ENCODE results near the gene DCAF15.
A peak's percentile ranks its signal among the peaks of the same experiment; 100 is the strongest.

Gene DCAF15

DNA sequence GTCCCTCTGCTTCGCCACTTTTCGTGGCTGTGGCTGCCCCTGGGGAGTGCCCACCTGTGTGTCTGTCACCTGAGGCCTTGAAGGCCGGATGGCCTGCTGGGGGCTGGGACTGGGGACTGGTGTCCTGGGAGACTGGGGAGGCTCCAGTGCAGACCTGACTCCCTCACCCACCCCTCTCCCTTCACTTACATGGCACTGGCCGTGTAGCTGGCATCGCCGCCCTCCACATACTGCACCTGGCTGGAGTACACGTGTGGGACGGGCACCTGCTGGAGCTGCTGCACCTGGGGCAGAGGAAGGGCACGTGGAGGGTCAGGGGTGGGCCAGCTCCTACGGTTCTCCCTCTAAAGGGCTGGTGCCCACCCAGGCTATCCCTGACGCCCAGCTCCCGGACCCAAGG is 25.5 kb downstream of the DCAF15 start:
- DNase-seq (ENCODE audit: low read depth), result no peak

DNA sequence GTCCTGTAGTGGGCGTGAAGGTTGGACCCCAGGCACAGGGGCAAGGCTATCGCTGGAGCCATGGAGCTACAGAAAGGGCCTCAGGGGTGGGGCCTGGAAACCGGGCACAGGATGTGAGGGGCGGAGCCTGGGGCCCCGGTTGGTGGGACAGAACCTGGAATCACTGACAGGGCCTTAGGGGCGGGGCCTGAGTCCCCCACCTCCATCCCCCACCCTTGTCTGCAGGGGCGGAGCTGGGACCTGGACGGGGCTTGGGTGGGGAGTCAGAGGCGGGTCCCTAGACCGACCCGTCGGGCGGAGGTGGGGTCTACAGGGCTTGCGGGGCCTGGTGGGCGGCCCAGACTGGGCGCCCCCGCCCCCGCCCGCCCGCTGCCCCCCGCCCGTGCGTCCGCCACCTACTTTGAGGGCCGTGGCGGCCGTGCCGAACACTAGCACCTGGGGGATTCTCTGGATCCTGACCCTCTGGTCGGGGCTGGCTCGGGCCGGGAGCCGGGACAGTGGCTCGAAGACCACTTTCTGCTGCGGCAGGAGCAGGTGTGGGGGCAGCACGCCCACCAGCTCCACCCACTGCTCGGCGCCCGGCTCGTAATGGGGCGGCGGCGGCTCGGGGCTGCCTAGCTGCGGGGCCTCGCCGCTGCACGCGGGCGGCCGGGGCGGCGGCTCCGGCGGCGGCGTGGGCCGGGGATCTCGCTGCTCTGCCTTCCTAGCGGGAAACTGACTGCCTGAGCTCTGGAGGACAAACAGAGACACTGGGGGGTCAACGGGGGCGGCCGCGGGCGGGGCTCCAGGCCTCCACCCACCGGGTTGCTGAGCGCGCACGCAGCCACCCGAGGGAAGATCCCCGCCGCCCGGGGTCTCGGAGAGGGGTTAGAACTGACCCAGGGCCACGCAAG is 26.3 kb downstream of the DCAF15 start:
- peak; percentile 53 for DNase-seq (ENCODE audit: low read depth)

- DNase-seq (ENCODE audit: low read depth), result no peak
Observed at GRCh38 chr19:13979244-13979615, 26.9 kb downstream of the DCAF15 start.

- no peak for DNase-seq (ENCODE audit: low read depth)
Observed at GRCh38 chr19:13979686-13980085, 27.4 kb downstream of the DCAF15 start.

DNA sequence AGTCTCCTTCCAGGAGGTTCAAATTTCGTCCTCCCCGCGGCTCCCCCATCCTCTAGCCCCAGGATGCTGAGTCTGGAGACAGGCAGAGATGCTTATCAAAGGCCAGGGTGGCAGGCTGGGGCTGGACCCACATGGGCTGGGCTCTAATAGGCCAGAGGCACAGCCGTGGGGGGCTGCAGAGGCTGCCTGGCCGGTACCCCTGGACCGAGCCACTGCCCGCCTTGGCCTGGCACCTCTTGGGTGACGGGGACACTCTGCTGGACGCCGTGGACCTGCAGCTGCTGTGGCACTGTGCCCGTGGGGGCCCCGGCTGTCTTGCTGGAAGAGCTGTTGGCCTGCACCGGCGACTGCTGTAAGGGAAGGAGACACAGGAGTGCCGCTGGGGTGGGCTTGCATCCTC is 28.0 kb downstream of the DCAF15 start:
- DNase-seq (ENCODE audit: low read depth), result no peak

GRCh38 chr19:13981021-13981420 is 28.7 kb downstream of the DCAF15 start:
- DNase-seq (ENCODE audit: low read depth), result no peak

- no peak for DNase-seq (ENCODE audit: low read depth)
Observed at GRCh38 chr19:13981467-13981866, 29.2 kb downstream of the DCAF15 start.

- DNase-seq (ENCODE audit: low read depth), result no peak
Observed at GRCh38 chr19:13981988-13982501, 29.7 kb downstream of the DCAF15 start.

- DNase-seq (ENCODE audit: low read depth), result no peak
Observed at GRCh38 chr19:13982773-13983172, 30.5 kb downstream of the DCAF15 start.

GRCh38 chr19:13983213-13983889 is 31.0 kb downstream of the DCAF15 start:
- no peak for DNase-seq (ENCODE audit: low read depth)

DNA sequence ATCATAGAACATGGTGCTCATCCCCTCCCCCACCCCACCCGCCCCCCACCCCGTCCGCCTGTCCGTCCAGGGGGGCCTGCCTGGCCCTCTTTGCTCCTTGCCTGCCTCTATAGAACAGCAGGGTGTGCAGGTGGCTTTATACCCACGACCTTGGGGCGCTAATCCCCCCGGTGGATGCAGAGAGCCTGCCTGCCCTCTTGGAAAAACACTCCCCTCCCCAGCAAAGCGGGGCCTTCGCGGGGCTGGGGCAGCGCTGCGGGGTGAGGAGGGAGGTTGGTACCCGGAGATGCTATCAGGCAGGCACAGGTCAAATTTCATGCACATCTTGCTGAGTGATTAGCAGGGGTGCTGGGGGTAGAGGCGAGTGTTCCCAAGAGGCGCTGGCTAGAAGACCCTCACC is 31.9 kb downstream of the DCAF15 start:
- DNase-seq (ENCODE audit: low read depth), result no peak

DNA sequence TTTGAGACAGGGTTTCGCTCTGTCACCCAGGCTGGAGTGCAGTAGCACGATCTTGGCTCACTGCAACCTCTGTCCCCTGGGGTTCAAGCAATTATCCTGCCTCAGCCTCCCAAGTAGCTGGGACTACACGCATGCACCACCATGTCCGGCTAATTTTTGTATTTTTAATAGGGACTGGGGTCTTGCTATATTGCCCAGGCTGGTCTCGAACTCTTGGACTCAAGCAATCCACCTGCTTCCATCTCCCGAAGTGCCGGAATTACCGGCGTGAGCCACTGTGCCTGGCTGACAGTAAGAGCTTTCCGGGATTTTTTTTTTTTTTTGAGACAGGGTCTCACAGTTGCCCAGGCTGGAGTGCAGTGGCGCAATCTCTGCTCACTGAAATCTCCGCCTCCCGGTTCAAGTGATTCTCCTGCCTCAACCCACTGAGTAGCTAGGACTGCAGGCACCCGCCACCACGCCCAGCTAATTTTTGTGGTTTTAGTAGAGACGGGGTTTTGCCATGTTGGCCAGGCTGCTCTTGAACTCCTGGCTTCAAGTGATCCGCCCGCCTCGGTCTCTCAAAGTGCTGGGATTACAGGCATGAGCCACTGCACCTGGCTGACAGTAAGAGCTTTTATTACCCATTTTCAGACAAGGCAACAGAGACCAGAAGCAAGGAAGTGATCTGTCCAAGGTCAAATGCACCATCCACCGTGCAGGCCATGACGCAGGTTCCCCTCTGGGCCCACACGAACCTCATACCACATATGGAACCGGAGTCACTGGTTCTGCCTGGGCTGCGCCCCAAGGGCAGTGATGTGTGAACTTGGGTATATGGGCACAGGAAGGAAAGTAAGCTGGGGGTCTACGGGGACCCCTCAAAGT is 32.8 kb downstream of the DCAF15 start:
- DNase-seq (ENCODE audit: low read depth), result peak; percentile 39

GRCh38 chr19:13985771-13986347 is 33.5 kb downstream of the DCAF15 start:
- DNase-seq (ENCODE audit: low read depth), result no peak

DNA sequence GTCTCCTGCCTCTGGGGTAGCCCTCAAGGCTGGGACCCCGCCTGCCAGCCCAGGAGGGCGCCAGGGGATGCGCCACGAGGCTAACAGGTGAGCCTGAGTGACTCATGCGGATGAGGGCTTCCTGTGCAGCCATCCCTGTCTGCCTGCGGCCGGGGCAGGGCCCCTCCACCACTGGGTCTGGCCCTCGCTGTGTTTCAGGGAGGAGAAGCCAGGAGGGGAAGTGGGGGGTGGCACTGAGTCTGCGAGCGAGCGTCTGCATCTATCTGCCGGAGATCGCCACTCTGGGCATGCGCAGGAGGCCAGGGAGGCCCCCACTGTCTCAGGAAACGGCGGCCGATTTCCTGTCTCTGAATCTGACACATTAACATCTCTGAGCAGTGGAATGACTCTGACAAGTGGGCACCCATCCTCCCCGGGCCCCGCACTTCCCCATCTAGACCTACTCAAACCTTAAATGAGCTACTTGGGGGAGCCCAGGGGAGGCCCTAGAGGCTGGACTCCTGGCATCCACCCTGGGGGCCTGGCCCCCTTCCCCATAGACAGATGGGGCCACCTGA is 34.1 kb downstream of the DCAF15 start:
- DNase-seq (ENCODE audit: low read depth), result peak; percentile 66

DNA sequence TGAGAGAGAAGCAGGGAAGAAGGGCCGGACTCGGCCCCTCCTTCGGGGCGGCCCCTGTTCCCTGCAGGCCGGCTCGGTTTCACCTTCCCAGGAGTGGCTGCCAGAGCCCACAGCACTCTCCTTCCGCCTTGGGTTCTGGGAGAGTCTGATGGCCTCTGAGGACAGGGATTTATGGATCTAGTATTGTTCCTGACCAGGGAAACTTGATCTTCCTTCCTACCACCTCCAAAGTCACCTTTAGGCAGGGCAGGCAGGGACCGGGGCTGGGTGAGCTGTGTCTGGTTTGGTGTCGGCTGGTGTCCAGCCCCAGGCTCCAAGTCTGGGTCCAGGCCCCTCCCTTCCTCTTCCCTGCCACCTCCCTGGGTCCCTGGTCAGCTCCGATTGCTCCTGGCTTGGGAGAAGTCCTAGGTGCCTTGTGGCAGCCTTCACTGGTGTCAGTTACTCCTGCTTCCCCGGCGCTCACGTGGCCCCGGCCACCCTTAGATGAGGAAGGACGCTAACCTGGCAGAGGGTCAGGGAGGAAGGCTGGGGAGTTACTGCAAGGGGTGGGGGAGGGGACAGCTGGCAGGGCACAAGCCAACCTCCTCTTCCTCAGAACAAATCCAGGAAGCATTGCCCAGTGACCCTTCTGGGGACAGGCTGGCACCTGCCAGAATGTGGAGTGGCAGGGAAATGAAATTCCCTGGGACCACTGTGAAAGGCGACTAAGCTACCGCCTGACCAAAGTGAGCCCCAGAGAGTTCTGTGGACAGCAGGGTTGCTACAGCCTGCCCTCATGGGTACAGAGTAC is 35.0 kb downstream of the DCAF15 start:
- DNase-seq (ENCODE audit: low read depth), result no peak

GRCh38 chr19:13989487-13989886 is 37.2 kb downstream of the DCAF15 start:
- no peak for DNase-seq (ENCODE audit: low read depth)

- DNase-seq (ENCODE audit: low read depth), result no peak
Observed at GRCh38 chr19:13990085-13990484, 37.8 kb downstream of the DCAF15 start.

GRCh38 chr19:13992025-13992424 is 39.7 kb downstream of the DCAF15 start:
- no peak for DNase-seq (ENCODE audit: low read depth)

GRCh38 chr19:13993590-13994300 is 41.4 kb downstream of the DCAF15 start:
- DNase-seq (ENCODE audit: low read depth), result no peak
